Osteocyte (in vitro differentiated cells): ENCODE data around the gene INSL3. TPM values are rescaled to one million over a fixed set of nuclear protein-coding genes. Genes with fewer than 3 reads are reported as not detected.

ENCODE experiments used
- DNase-seq: peaks from one replicate; pipeline ENCODE4 v3.0.0; 2021; ENCODE audit warnings: mixed read lengths; ENCODE audit not compliant: unreplicated experiment; ENCODE audit errors: extremely low spot score
- H3K27ac Mint-ChIP-seq: one replicate; pipeline ENCODE4 v1.8.0; 2021; ENCODE audit warnings: mild to moderate bottlenecking, mixed read lengths; ENCODE audit not compliant: unreplicated experiment
- H3K27me3 Mint-ChIP-seq: one replicate; pipeline ENCODE4 v1.8.0; 2021; ENCODE audit warnings: mixed read lengths; ENCODE audit not compliant: unreplicated experiment
- H3K36me3 Mint-ChIP-seq: one replicate; pipeline ENCODE4 v1.8.0; 2021; ENCODE audit warnings: mixed read lengths; ENCODE audit not compliant: unreplicated experiment
- H3K4me1 Mint-ChIP-seq: one replicate; pipeline ENCODE4 v1.8.0; 2021; ENCODE audit warnings: mixed read lengths; ENCODE audit not compliant: unreplicated experiment
- H3K4me3 Mint-ChIP-seq: one replicate; pipeline ENCODE4 v1.8.0; 2021; ENCODE audit warnings: mild to moderate bottlenecking, moderate library complexity, mixed read lengths; ENCODE audit not compliant: unreplicated experiment
- H3K9me3 Mint-ChIP-seq: one replicate; pipeline ENCODE4 v1.8.0; 2021; ENCODE audit warnings: mixed read lengths; ENCODE audit not compliant: unreplicated experiment
- total RNA-seq: library from RNA; stranded (reverse); gene quantifications from 2 replicates; pipeline ENCODE4 v1.2.1, GENCODE V29; 2021
- TF ChIP-seq, protein P1 (sequence below): fragments of 200-600 bp; sonication (generic); IDR thresholded peaks from 2 replicates; pipeline ENCODE4 v1.5.0; 2021; ENCODE audit warnings: antibody characterized with exemption, mild to moderate bottlenecking, moderate library complexity

INSL3 gene
- total RNA-seq, 1 donor from 2014 or later: not detected

DNA sequence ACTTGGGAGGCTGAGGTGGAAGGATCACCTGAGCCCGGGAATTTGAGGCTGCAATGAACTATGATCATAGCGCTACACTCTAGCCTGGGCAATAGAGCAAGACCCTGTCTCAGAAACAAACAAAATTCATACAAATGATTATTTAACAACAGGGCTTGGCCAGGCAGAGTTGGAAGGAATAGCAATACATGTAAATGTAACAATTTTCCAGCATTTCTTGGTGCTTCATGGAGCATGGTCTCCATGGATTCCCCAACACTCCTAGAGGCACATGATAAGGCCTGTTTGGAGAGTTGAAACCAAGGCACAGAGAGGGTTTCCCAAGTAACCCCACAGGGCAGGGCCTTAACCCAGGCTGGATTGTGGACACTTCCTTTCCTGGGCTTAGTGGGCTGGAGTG lies 10.2 kb downstream of the INSL3 start:
- DNase-seq: no peak
- no peaks in the 10 kb centered on the region for H3K36me3 Mint-ChIP-seq
- no peaks in the 10 kb centered on the region for H3K4me1 Mint-ChIP-seq
- H3K27me3 Mint-ChIP-seq: peaks cover 16% of the 10 kb centered on the region
- no peak overlapping the region for H3K4me3 Mint-ChIP-seq
- no peaks in the 10 kb centered on the region for H3K9me3 Mint-ChIP-seq
- TF ChIP-seq, protein P1, sequence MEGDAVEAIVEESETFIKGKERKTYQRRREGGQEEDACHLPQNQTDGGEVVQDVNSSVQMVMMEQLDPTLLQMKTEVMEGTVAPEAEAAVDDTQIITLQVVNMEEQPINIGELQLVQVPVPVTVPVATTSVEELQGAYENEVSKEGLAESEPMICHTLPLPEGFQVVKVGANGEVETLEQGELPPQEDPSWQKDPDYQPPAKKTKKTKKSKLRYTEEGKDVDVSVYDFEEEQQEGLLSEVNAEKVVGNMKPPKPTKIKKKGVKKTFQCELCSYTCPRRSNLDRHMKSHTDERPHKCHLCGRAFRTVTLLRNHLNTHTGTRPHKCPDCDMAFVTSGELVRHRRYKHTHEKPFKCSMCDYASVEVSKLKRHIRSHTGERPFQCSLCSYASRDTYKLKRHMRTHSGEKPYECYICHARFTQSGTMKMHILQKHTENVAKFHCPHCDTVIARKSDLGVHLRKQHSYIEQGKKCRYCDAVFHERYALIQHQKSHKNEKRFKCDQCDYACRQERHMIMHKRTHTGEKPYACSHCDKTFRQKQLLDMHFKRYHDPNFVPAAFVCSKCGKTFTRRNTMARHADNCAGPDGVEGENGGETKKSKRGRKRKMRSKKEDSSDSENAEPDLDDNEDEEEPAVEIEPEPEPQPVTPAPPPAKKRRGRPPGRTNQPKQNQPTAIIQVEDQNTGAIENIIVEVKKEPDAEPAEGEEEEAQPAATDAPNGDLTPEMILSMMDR: no peak
- H3K27ac Mint-ChIP-seq: no peak overlapping the region

- DNase-seq: no peak
- H3K27me3 Mint-ChIP-seq: peaks cover 25% of the 10 kb centered on the region
- no peaks in the 10 kb centered on the region for H3K36me3 Mint-ChIP-seq
- TF ChIP-seq, protein P1: no peak
- no peak overlapping the region for H3K4me3 Mint-ChIP-seq
- no peaks in the 10 kb centered on the region for H3K4me1 Mint-ChIP-seq
- H3K27ac Mint-ChIP-seq: no peak overlapping the region
- no peaks in the 10 kb centered on the region for H3K9me3 Mint-ChIP-seq
These were observed 13.5 kb downstream of the INSL3 start for GRCh38 chr19:17807731-17808316.

- peaks cover 25% of the 10 kb centered on the region for H3K27me3 Mint-ChIP-seq
- H3K4me3 Mint-ChIP-seq: no peak overlapping the region
- no peaks in the 10 kb centered on the region for H3K4me1 Mint-ChIP-seq
- H3K9me3 Mint-ChIP-seq: no peaks in the 10 kb centered on the region
- TF ChIP-seq, protein P1: no peak
- no peak overlapping the region for H3K27ac Mint-ChIP-seq
- peaks cover 2% of the 10 kb centered on the region for H3K36me3 Mint-ChIP-seq
- DNase-seq: no peak
These were observed 14.4 kb downstream of the INSL3 start for GRCh38 chr19:17806945-17807344.

DNA sequence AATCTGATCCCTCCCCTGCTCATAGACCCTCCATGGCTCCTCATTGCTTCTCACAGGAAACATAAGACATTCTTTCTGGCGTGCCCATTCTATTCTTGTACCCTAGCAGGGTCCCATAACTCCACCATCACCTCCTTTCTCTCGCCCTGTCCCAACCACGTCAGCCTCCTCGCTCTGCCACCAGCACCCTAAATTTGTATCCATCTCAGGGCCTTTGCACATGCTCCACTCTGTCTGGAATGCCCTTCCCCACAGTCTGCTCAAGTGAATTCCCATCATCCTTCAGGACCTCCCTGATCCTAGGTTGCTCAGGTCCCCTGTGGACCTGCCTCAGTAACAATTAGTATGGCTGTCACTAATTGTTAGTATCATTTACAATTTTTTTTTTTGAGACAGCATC lies 15.9 kb downstream of the INSL3 start:
- no peak for DNase-seq
- Mint-ChIP-seq H3K27ac (no peak overlapping the region), H3K9me3 (no peaks in the 10 kb centered on the region)

GRCh38 chr19:17803264-17803896 lies 17.9 kb downstream of the INSL3 start:
- Mint-ChIP-seq H3K27ac (no peak overlapping the region), H3K9me3 (no peaks in the 10 kb centered on the region), H3K27me3 (peaks cover 24% of the 10 kb centered on the region), H3K4me3 (no peak overlapping the region), H3K36me3 (peaks cover 2% of the 10 kb centered on the region), H3K4me1 (no peaks in the 10 kb centered on the region)
- TF ChIP-seq, protein P1: no peak
- no peak for DNase-seq

More for the DNA sequence above, 15.9 kb downstream of the INSL3 start:
- H3K27me3 Mint-ChIP-seq: peaks cover 25% of the 10 kb centered on the region
- H3K4me3 Mint-ChIP-seq: no peak overlapping the region
- H3K36me3 Mint-ChIP-seq: peaks cover 2% of the 10 kb centered on the region
- TF ChIP-seq, protein P1: no peak
- no peaks in the 10 kb centered on the region for H3K4me1 Mint-ChIP-seq
